HL-60 (cell line): ENCODE results near the gene SLC35E3.

Experiments
- GABPA ChIP-seq: IDR thresholded peaks from 2 replicates; pipeline ENCODE4 v1.6.1; 2012; ENCODE audit warnings: low read depth
- POLR2AphosphoS5 ChIP-seq: IDR thresholded peaks from 2 replicates; pipeline ENCODE4 v1.6.1; 2012; ENCODE audit warnings: low read depth
- TF ChIP-seq, protein P1 (sequence below): IDR thresholded peaks from one replicate; pipeline ENCODE4 v1.5.1; 2011; ENCODE audit warnings: low read length, control low read depth, inconsistent platforms; ENCODE audit not compliant: insufficient read depth
- TF ChIP-seq, protein P2 (sequence below): IDR thresholded peaks from 2 replicates; pipeline ENCODE4 v1.6.1; 2012; ENCODE audit warnings: low read depth; ENCODE audit not compliant: insufficient replicate concordance

GRCh38 chr12:68769941-68770340 is 24.0 kb downstream of the SLC35E3 start:
- TF ChIP-seq, protein P1, sequence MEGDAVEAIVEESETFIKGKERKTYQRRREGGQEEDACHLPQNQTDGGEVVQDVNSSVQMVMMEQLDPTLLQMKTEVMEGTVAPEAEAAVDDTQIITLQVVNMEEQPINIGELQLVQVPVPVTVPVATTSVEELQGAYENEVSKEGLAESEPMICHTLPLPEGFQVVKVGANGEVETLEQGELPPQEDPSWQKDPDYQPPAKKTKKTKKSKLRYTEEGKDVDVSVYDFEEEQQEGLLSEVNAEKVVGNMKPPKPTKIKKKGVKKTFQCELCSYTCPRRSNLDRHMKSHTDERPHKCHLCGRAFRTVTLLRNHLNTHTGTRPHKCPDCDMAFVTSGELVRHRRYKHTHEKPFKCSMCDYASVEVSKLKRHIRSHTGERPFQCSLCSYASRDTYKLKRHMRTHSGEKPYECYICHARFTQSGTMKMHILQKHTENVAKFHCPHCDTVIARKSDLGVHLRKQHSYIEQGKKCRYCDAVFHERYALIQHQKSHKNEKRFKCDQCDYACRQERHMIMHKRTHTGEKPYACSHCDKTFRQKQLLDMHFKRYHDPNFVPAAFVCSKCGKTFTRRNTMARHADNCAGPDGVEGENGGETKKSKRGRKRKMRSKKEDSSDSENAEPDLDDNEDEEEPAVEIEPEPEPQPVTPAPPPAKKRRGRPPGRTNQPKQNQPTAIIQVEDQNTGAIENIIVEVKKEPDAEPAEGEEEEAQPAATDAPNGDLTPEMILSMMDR, result no peak
- TF ChIP-seq POLR2AphosphoS5 (no peak), GABPA (no peak)
- TF ChIP-seq, protein P2, sequence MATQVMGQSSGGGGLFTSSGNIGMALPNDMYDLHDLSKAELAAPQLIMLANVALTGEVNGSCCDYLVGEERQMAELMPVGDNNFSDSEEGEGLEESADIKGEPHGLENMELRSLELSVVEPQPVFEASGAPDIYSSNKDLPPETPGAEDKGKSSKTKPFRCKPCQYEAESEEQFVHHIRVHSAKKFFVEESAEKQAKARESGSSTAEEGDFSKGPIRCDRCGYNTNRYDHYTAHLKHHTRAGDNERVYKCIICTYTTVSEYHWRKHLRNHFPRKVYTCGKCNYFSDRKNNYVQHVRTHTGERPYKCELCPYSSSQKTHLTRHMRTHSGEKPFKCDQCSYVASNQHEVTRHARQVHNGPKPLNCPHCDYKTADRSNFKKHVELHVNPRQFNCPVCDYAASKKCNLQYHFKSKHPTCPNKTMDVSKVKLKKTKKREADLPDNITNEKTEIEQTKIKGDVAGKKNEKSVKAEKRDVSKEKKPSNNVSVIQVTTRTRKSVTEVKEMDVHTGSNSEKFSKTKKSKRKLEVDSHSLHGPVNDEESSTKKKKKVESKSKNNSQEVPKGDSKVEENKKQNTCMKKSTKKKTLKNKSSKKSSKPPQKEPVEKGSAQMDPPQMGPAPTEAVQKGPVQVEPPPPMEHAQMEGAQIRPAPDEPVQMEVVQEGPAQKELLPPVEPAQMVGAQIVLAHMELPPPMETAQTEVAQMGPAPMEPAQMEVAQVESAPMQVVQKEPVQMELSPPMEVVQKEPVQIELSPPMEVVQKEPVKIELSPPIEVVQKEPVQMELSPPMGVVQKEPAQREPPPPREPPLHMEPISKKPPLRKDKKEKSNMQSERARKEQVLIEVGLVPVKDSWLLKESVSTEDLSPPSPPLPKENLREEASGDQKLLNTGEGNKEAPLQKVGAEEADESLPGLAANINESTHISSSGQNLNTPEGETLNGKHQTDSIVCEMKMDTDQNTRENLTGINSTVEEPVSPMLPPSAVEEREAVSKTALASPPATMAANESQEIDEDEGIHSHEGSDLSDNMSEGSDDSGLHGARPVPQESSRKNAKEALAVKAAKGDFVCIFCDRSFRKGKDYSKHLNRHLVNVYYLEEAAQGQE, result no peak
